B cell (primary cell): ENCODE results near the gene S100A4. TPM values are rescaled to one million over a fixed set of nuclear protein-coding genes. Genes with fewer than 3 reads are reported as not detected.

Source experiments
- ATAC-seq: fragments of 200-7000 bp; cut with Tn5 transposase; one replicate; pipeline ENCODE4 v1.10.0; 2021; ENCODE audit warnings: low read depth, mild to moderate bottlenecking, moderate number of reproducible peaks, moderate library complexity
- CTCF ChIA-PET: fragments of 350-600 bp; sonication (Branson Sonifier 250); formaldehyde crosslinking; loops from one replicate; lab custom pipeline; 2021; ENCODE audit warnings: antibody characterized with exemption, inconsistent platforms; lab: Charles Lee
- POLR2A ChIA-PET: fragments of 350-600 bp; sonication (Branson Sonifier 250); formaldehyde crosslinking; loops from one replicate; lab custom pipeline; 2021; ENCODE audit warnings: antibody characterized with exemption; lab: Charles Lee
- DNase-seq: peaks from one replicate; pipeline ENCODE4 v3.0.0; 2013
- H2AFZ ChIP-seq: 2 replicates; pipeline ENCODE4 v1.6.1; 2012; ENCODE audit warnings: mild to moderate bottlenecking, low read depth, low read length; ENCODE audit not compliant: insufficient read depth, poor library complexity, severe bottlenecking
- H3K27ac ChIP-seq, 2 donors: 1 replicate in 1 of 2; 2 replicates in 1 of 2; pipeline ENCODE4 v1.5.1; 2012 to 2013; ENCODE audit warnings: low read length in 2 of 2, mild to moderate bottlenecking in 2 of 2, moderate library complexity in 1 of 2
- H3K27me3 ChIP-seq, 4 experiments: fragments of 200-600 bp in 1 of 4; sonication (generic) in 1 of 4; replicated peaks in 1 of 4; 1 replicate in 2 of 4; 2 replicates in 2 of 4; pipeline versions ENCODE4 v1.6.1 to v1.7.0; 2013 to 2016; ENCODE audit warnings: low read length in 3 of 4, mild to moderate bottlenecking in 2 of 4, mixed read lengths in 1 of 4, moderate library complexity in 1 of 4; ENCODE audit not compliant: insufficient read depth in 4 of 4, control insufficient read depth in 3 of 4; ENCODE audit errors: control extremely low read depth in 1 of 4
- H3K36me3 ChIP-seq, 2 experiments: replicated peaks in 1 of 2; 1 replicate in 1 of 2; 2 replicates in 1 of 2; pipeline versions ENCODE4 v1.6.1 to v1.7.1; 2013; ENCODE audit warnings: low read length in 1 of 2; ENCODE audit not compliant: insufficient read depth in 2 of 2, control insufficient read depth in 1 of 2; ENCODE audit errors: control extremely low read depth in 1 of 2, extremely low read depth in 1 of 2
- H3K4me1 ChIP-seq, 2 donors: fragments of 200-600 bp in 1 of 2; sonication (generic) in 1 of 2; 1 replicate in 1 of 2; 2 replicates in 1 of 2; pipeline versions ENCODE4 v1.5.1 to v1.6.1; 2013 to 2017; ENCODE audit warnings: low read length in 2 of 2; ENCODE audit not compliant: control insufficient read depth in 2 of 2, insufficient read depth in 2 of 2
- H3K4me2 ChIP-seq: replicated peaks from 2 replicates; pipeline ENCODE3; 2012; ENCODE audit warnings: mild to moderate bottlenecking, low read depth, low read length; ENCODE audit not compliant: poor library complexity, severe bottlenecking
- H3K4me3 ChIP-seq, 5 experiments: fragments of 200-600 bp in 1 of 5; sonication (generic) in 1 of 5; 1 replicate in 3 of 5; 2 replicates in 2 of 5; pipeline versions ENCODE4 v1.5.1 to v1.7.0; 2011 to 2016; ENCODE audit warnings: low read length in 4 of 5, mild to moderate bottlenecking in 4 of 5, low read depth in 2 of 5, control low read depth in 1 of 5, moderate library complexity in 1 of 5; ENCODE audit not compliant: insufficient read depth in 1 of 5; ENCODE audit errors: control extremely low read depth in 1 of 5, extremely low read depth in 1 of 5
- H3K79me2 ChIP-seq: fragments of 200-600 bp; sonication (generic); one replicate; pipeline ENCODE4 v1.6.0; 2016; ENCODE audit warnings: low read length; ENCODE audit not compliant: control insufficient read depth, insufficient read depth
- H3K9ac ChIP-seq: fragments of 200-600 bp; sonication (generic); 2 replicates; pipeline ENCODE4 v1.6.1; 2017; ENCODE audit warnings: mild to moderate bottlenecking, low read length, moderate library complexity
- H3K9me3 ChIP-seq, 3 donors: one replicate each; pipeline versions ENCODE4 v1.6.1 to v1.7.1; 2013; ENCODE audit warnings: low read length in 2 of 3; ENCODE audit not compliant: control insufficient read depth in 2 of 3, insufficient read depth in 1 of 3; ENCODE audit errors: control extremely low read depth in 1 of 3
- H4K20me1 ChIP-seq: 2 replicates; pipeline ENCODE4 v1.6.0; 2012; ENCODE audit warnings: mild to moderate bottlenecking, low read length; ENCODE audit not compliant: insufficient read depth, control insufficient read depth, poor library complexity, severe bottlenecking
- H3K27ac Mint-ChIP-seq: one replicate; pipeline ENCODE4 v1.8.0; 2021; ENCODE audit warnings: mixed read lengths
- H3K27me3 Mint-ChIP-seq: one replicate; pipeline ENCODE4 v1.8.0; 2021; ENCODE audit warnings: mixed read lengths
- H3K4me1 Mint-ChIP-seq: one replicate; pipeline ENCODE4 v1.8.0; 2021; ENCODE audit warnings: mixed read lengths
- H3K4me3 Mint-ChIP-seq: one replicate; pipeline ENCODE4 v1.8.0; 2021; ENCODE audit warnings: mixed read lengths
- H3K9me3 Mint-ChIP-seq: one replicate; pipeline ENCODE4 v1.8.0; 2022; ENCODE audit warnings: mixed read lengths; ENCODE audit not compliant: insufficient read depth
- CTCF ChIP-seq: fragments of 200-600 bp; IDR thresholded peaks from one replicate; pipeline ENCODE4 v1.8.0; 2022; ENCODE audit warnings: antibody characterized with exemption, mild to moderate bottlenecking
- EZH2 ChIP-seq: IDR thresholded peaks from 2 replicates; pipeline ENCODE4 v1.6.1; 2012; ENCODE audit warnings: borderline replicate concordance, low read depth, mild to moderate bottlenecking, moderate library complexity, low read length; ENCODE audit not compliant: insufficient read depth, poor library complexity, severe bottlenecking
- WGBS: methylation state at CpG from one replicate; pipeline ENCODE4 v1.1.5; 2013; ENCODE audit warnings: missing lambda C conversion rate; ENCODE audit not compliant: insufficient coverage; 5-methylcytosine and 5-hydroxymethylcytosine counted together
- intact Hi-C: fragments of 100-400 bp; cut with micrococcal nuclease; formaldehyde crosslinking; loops from one replicate; pipeline ENCODE4 v1.10.0; 2022
- polyA plus RNA-seq: library from polyadenylated mRNA; depleted of rRNA; stranded (reverse); fragments of >200 nt; gene quantifications from 2 replicates; pipeline ENCODE4 v1.2.3, GENCODE V29; 2012
- total RNA-seq, 2 donors: library from RNA; stranded (reverse); fragments of 120-200 nt in 1 of 2; gene quantifications; 1 replicate in 1 of 2; 2 replicates in 1 of 2; pipeline versions ENCODE4 v1.2.3 to v1.2.4, GENCODE V29; 2013 to 2022

Gene S100A4
- total and polyA plus RNA-seq, 2 donors (not counting 1 experiment from before 2014, with no cell fraction given), result 62.7 to 150 TPM

DNA sequence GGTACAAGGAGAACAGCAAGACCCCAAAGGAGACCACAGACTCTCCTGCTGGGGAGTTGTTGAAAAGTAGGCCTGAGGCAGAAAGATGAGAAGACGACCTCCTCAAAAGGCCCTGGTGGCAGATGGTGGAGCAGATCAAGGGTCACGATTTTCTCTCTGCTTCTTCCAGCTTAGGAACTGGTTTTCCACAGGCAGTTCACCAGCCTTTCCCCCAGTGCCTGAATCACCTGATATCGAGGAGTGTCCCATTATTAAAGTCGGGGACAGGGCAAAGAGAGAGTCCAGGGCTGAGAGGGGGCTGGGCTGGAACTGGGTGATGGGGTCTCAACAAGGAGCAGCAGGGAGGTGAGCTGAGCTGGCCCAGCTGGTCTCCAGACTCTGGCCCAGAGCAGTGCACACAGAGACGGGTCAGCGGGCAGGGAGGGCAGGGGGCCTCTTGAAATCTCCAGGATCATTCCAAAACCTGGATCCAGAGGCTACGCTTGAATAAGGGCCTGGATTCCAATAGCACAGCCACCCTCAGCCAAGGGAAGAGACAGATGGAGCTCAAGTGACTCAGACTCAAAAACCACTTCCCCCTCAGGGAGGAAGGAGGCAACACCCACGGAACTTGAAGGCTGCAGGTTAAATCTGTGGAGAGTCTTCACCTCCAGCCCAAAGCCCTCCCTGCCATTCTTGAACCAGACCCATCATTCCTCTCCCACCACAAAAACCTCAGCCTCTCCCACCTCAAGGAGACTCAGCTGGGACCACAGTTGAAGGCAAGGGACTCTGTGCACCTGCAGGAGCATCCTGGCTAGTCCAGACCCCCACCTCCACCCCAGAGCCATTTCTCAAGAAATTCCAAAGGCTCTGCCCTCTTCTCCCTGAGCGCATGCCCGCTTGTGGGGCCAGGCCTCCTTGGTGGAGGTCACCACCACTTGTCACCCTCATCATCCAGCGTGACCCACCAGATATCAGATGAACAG, 4.9 kb downstream of the S100A4 start, which contains the start of gene S100A5:
S100A5 (minus strand) TSS at position 541 of the 968 bp plus-strand sequence. CDS start 743 bp downstream, outside the sequence.
- H3K27ac Mint-ChIP-seq, result peak within 1 kb of the TSS; percentile 92
- peak within 1 kb of the TSS; percentile 39 to 46 for H3K27ac ChIP-seq
- H3K9ac ChIP-seq, result peak within 1 kb of the TSS; percentile 27
- H3K4me1 Mint-ChIP-seq, result peaks cover 57% of the 10 kb centered on the region
- H3K9me3 Mint-ChIP-seq, result no peaks in the 10 kb centered on the region
- ATAC-seq (peak; percentile 22), DNase-seq (peak; percentile 52)
- peak within 1 kb of the TSS; percentile 64 for H3K4me2 ChIP-seq
- no peaks in the 10 kb centered on the region for H4K20me1 ChIP-seq
- H3K4me1 ChIP-seq, result peaks cover 37 to 44% of the 10 kb centered on the region in 2 donors
- intact Hi-C loops, result no loop called here
- H3K36me3 ChIP-seq, result peaks cover 0 to 2% of the 10 kb centered on the region in 2 experiments
- POLR2A ChIA-PET, result interaction anchor here (0.5 to 1.3 kb wide), 4 partner anchors 23 to 446 kb away, joined by 3 to 4 read pairs (median 4); partner anchors contain the start of genes RAB13 and S100A2
- TF ChIP-seq CTCF, result no peak
- TF ChIP-seq EZH2, result no peak
- H3K27me3 ChIP-seq, result no peaks in the 10 kb centered on the region
- H3K27me3 Mint-ChIP-seq, result no peaks in the 10 kb centered on the region
- peak within 1 kb of the TSS; percentile 73 for H2AFZ ChIP-seq
- peaks cover 0 to 12% (median 0%) of the 10 kb centered on the region in 3 donors for H3K9me3 ChIP-seq
- 63% methylated on average over 8 of the region's 11 CpGs for WGBS
- H3K4me3 Mint-ChIP-seq, result peak within 1 kb of the TSS; percentile 71
- CTCF ChIA-PET, result interaction anchor here (1.0 to 10.9 kb wide), 5 partner anchors 8 to 30 kb away, joined by 3 to 189 read pairs (median 11); partner anchors contain the start of gene S100A2
- H3K4me3 ChIP-seq, result peak within 1 kb of the TSS in 1 of 5 experiments; percentile 6
- H3K79me2 ChIP-seq, result no peaks in the 10 kb centered on the region
